ENCODE data around the gene GLDN. TPM values are rescaled to one million over a fixed set of nuclear protein-coding genes. Genes with fewer than 3 reads are reported as not detected.

GLDN gene
- 9.4 and 18.3 TPM in 2 replicates for total RNA-seq

DNA sequence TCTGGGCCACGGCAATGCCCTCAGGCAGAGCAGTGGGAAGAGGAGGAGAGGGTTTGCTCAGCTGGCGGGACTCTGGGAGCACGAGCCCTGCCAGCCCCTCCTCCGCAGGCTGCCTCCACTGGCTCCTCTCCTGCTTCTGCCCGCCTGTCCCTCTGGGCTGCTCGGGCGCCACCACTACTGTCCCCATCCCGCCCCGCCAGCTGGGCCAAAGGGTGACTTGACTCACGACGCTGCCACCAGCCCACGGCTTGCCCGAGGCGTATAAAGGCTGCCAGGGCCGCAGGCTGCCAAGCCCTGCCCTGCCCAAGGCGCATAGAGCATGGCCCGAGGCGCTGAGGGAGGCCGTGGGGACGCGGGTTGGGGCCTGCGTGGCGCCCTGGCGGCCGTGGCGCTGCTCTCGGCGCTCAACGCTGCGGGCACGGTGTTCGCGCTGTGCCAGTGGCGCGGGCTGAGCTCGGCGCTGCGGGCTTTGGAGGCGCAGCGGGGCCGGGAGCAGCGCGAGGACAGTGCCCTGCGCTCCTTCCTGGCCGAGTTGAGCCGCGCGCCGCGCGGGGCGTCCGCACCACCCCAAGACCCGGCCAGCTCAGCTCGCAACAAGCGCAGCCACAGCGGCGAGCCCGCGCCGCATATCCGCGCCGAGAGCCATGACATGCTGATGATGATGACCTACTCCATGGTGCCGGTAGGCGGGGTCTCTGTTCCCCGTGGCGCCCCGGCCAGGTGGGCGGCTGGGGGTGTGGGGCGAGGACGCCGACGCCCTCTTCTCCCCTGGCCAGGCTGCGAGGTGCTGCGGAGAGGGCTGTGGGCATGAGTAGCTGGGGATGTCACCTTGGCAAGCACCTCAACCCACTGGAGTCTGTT lies at the start of gene GLDN:
Gene GLDN (plus strand): TSS at position 290 of the 861 bp plus-strand sequence. CDS start 30 bp downstream, at position 320.

GRCh38 chr15:51338496-51338895 lies 3.0 kb upstream of the GLDN start, which contains the start of gene CYP19A1:
Gene CYP19A1, minus strand, starts transcription at chr15:51338596. Its CDS starts 95,684 bp downstream, at chr15:51242912.

Small RNAs within 50 kb of the gene (small RNA-seq; reads per million reads assigned to genes)
- gene AC020891.4 (not detected), gene MIR7973-1 (not detected)

Other genes starting within 250 kb of the GLDN start
- gene TNFAIP8L3, start 246.7 kb upstream of the GLDN start, total RNA-seq, result 0.81 and 2.7 TPM in 2 replicates
- 2.6 and 3.1 TPM in 2 replicates for gene CYP19A1, start 3.1 kb upstream of the GLDN start, total RNA-seq